OCI-LY1 (cell line): ENCODE results near the gene EIPR1.

Experiments used
- H2AFZ ChIP-seq: fragments of 200-600 bp; sonication (generic), shearing (Covaris generic); 2 replicates; pipeline ENCODE4 v1.6.0; 2014; ENCODE audit warnings: antibody characterized with exemption, mild to moderate bottlenecking, low read length
- H3F3A ChIP-seq: fragments of 200-600 bp; sonication (generic), shearing (Covaris generic); 2 replicates; pipeline ENCODE4 v1.6.0; 2014; ENCODE audit warnings: mild to moderate bottlenecking, antibody characterized with exemption, low read length, moderate library complexity; ENCODE audit not compliant: insufficient read depth
- H3K27ac ChIP-seq: fragments of 200-600 bp; sonication (generic); 2 replicates; pipeline ENCODE4 v1.5.1; 2014; ENCODE audit warnings: low read length, mixed run types, mild to moderate bottlenecking, low read depth; ENCODE audit not compliant: poor library complexity, severe bottlenecking
- H3K27me3 ChIP-seq: fragments of 200-600 bp; sonication (generic); 2 replicates; pipeline ENCODE4 v1.6.0; 2014; ENCODE audit warnings: antibody characterized with exemption, mild to moderate bottlenecking, low read length, moderate library complexity; ENCODE audit not compliant: insufficient read depth
- H3K36me3 ChIP-seq: fragments of 200-600 bp; sonication (generic); 2 replicates; pipeline ENCODE4 v1.6.1; 2014; ENCODE audit warnings: mild to moderate bottlenecking, antibody characterized with exemption, low read length, moderate library complexity, mixed read lengths; ENCODE audit not compliant: insufficient read depth
- H3K4me1 ChIP-seq: fragments of 200-600 bp; sonication (generic); 2 replicates; pipeline ENCODE4 v1.5.1; 2014; ENCODE audit warnings: mild to moderate bottlenecking, low read length, moderate library complexity; ENCODE audit not compliant: insufficient read depth, severe bottlenecking
- H3K4me2 ChIP-seq: fragments of 200-600 bp; sonication (generic), shearing (Covaris generic); 2 replicates; pipeline ENCODE4 v1.6.1; 2014; ENCODE audit warnings: low read length
- H3K4me3 ChIP-seq: fragments of 200-600 bp; sonication (generic); 2 replicates; pipeline ENCODE4 v1.5.1; 2014; ENCODE audit warnings: low read length, low read depth, mild to moderate bottlenecking, mixed read lengths; ENCODE audit not compliant: poor library complexity, severe bottlenecking
- H3K79me2 ChIP-seq: fragments of 200-600 bp; shearing (Covaris generic); 2 replicates; pipeline ENCODE4 v1.6.1; 2016; ENCODE audit warnings: mixed run types, low read length, mixed read lengths; ENCODE audit not compliant: insufficient read depth
- H3K9ac ChIP-seq: fragments of 200-600 bp; sonication (generic), shearing (Covaris generic); 2 replicates; pipeline ENCODE4 v1.6.1; 2014; ENCODE audit warnings: mild to moderate bottlenecking, low read length, mixed read lengths
- H3K9me2 ChIP-seq: fragments of 200-600 bp; sonication (generic), shearing (Covaris generic); 2 replicates; pipeline ENCODE4 v1.6.1; 2014; ENCODE audit warnings: low read depth, mild to moderate bottlenecking, low read length, mixed read lengths
- H3K9me3 ChIP-seq: fragments of 200-600 bp; shearing (Covaris generic); 2 replicates; pipeline ENCODE4 v1.6.1; 2014; ENCODE audit warnings: low read length, mixed read lengths
- H4K20me1 ChIP-seq: fragments of 200-600 bp; sonication (generic), shearing (Covaris generic); 2 replicates; pipeline ENCODE4 v1.6.0; 2016; ENCODE audit warnings: mild to moderate bottlenecking, low read length; ENCODE audit not compliant: insufficient read depth
- EZH2 ChIP-seq: fragments of 200-600 bp; sonication (generic), shearing (Covaris generic); IDR thresholded peaks from 2 replicates; pipeline ENCODE4 v1.8.0; 2017; ENCODE audit warnings: borderline replicate concordance, mixed run types, mild to moderate bottlenecking, antibody characterized with exemption, low read length, moderate library complexity, mixed read lengths
- TF ChIP-seq, protein P1 (sequence below): fragments of 200-600 bp; sonication (generic), shearing (Covaris generic); IDR thresholded peaks from 2 replicates; pipeline ENCODE4 v1.5.1; 2017; ENCODE audit warnings: mild to moderate bottlenecking, antibody characterized with exemption, low read length, moderate library complexity, mixed read lengths

Gene EIPR1

DNA sequence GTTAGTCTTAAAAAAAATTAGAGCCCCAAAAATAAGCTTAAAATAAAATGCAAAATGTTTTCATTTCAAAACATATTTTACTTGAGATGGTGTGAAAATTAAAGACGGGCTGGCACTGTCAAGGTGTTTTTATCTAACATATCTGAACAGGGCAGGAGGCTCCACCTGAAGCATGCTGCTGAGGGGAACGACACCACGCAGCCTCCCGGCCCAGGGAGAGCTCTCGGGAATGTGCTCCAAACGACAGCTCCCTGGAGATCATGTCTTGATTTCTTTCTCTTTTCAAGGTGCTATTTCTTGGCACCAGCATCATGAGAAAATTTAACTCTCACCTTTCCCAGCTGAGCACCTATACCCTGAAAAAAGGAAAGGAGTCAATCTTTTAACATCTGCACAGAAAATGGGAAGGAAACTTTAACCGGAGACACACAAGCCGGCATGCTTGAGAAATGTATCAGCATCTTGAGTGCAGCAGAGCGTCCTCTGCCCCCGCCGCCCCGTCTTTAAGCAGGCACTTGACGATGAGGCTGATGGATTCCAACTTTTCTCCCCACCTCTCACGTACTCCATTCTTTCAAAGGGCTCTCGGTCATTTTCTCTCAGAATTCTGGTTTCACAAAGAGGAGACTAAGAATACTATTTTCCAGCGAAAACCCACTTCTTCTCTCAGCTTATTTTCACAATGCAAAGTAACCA, 56.6 kb downstream of the EIPR1 start:
- H3K9me3 ChIP-seq, result 0 out of 2 replicates have a peak, but pooled peaks cover 6% of the 10 kb centered on the region
- H3K27me3 ChIP-seq, result no peaks in the 10 kb centered on the region
- no peak overlapping the region for H3K4me2 ChIP-seq
- no peak overlapping the region for H3K27ac ChIP-seq
- no peak overlapping the region for H3K4me3 ChIP-seq
- TF ChIP-seq, protein P1, sequence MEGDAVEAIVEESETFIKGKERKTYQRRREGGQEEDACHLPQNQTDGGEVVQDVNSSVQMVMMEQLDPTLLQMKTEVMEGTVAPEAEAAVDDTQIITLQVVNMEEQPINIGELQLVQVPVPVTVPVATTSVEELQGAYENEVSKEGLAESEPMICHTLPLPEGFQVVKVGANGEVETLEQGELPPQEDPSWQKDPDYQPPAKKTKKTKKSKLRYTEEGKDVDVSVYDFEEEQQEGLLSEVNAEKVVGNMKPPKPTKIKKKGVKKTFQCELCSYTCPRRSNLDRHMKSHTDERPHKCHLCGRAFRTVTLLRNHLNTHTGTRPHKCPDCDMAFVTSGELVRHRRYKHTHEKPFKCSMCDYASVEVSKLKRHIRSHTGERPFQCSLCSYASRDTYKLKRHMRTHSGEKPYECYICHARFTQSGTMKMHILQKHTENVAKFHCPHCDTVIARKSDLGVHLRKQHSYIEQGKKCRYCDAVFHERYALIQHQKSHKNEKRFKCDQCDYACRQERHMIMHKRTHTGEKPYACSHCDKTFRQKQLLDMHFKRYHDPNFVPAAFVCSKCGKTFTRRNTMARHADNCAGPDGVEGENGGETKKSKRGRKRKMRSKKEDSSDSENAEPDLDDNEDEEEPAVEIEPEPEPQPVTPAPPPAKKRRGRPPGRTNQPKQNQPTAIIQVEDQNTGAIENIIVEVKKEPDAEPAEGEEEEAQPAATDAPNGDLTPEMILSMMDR, result no peak
- TF ChIP-seq EZH2, result no peak
- no peaks in the 10 kb centered on the region for H4K20me1 ChIP-seq
- H3K4me1 ChIP-seq, result no peaks in the 10 kb centered on the region
- no peaks in the 10 kb centered on the region for H3F3A ChIP-seq
- peaks cover 35% of the 10 kb centered on the region for H3K36me3 ChIP-seq
- H3K9me2 ChIP-seq, result no peaks in the 10 kb centered on the region
- no peak overlapping the region for H3K9ac ChIP-seq
- no peak overlapping the region for H2AFZ ChIP-seq
- no peaks in the 10 kb centered on the region for H3K79me2 ChIP-seq

DNA sequence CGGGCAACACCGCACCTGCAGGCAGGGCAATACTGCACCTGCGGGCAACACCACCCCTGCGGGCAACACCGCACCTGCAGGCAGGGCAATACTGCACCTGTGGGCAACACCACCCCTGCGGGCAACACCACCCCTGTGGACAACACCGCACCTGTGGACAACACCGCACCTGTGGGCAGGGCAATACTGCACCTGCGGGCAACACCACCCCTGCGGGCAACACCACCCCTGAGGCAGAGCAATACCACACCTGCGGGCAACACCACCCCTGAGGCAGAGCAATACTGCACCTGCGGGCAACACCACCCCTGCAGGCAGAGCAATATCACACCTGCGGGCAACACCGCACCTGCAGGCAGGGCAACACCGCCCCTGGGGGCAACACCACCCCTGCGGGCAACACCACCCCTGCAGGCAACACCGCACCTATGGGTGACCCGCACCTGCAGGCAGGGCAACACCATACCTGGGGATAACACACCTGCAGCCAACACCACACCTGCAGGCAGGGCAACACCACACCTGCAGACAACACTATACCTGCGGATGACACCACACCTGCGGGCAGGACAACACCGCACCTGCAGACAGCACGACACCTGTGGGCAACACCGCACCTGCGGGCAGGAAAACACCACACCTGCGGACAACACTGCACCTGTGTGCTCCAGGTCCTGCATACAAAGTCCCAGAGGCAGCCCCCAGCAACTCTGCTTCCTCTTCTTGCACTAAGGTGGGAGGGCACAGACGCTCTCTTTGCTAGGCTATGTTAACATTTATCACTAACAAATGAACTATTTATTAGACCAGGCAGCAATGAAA, 57.7 kb downstream of the EIPR1 start:
- Histone ChIP-seq H3K4me3 (no peak overlapping the region), H3K9ac (no peak overlapping the region), H4K20me1 (no peaks in the 10 kb centered on the region), H2AFZ (no peak overlapping the region), H3K9me3 (0 out of 2 replicates have a peak, but pooled peaks cover 6% of the 10 kb centered on the region), H3K36me3 (peaks cover 35% of the 10 kb centered on the region), H3K4me2 (no peak overlapping the region), H3K9me2 (no peaks in the 10 kb centered on the region), H3K27ac (no peak overlapping the region), H3K79me2 (no peaks in the 10 kb centered on the region), H3F3A (no peaks in the 10 kb centered on the region), H3K27me3 (no peaks in the 10 kb centered on the region), H3K4me1 (no peaks in the 10 kb centered on the region)
- TF ChIP-seq EZH2, result no peak
- TF ChIP-seq, protein P1, result no peak

DNA sequence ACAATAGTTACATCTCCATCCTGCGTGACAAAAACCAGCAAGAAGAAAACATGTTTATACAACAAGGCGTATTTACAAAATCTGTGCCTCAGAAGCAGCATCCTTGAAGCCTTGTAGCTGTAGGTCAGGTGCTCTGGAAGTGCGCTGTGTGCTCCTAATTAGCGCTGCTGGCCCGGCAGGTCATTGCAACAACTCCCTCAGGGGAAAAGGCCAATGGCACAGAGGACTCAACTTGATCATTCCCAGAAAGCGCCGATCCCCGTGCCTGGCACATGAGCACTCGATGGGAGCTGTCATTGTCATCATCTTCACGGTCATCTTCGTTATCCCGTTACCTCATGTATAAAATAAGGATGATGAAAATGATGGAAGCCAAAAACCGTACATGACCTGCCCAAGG, 58.5 kb downstream of the EIPR1 start:
- H2AFZ ChIP-seq, result no peak overlapping the region
- no peaks in the 10 kb centered on the region for H3F3A ChIP-seq
- no peaks in the 10 kb centered on the region for H3K79me2 ChIP-seq
- H3K27ac ChIP-seq, result no peak overlapping the region
- no peak for TF ChIP-seq EZH2
- TF ChIP-seq, protein P1, result no peak
- H3K9ac ChIP-seq, result no peak overlapping the region
- H3K27me3 ChIP-seq, result no peaks in the 10 kb centered on the region
- no peak overlapping the region for H3K4me3 ChIP-seq
- no peaks in the 10 kb centered on the region for H3K4me1 ChIP-seq
- H3K9me2 ChIP-seq, result no peaks in the 10 kb centered on the region
- H3K4me2 ChIP-seq, result no peak overlapping the region
- no peaks in the 10 kb centered on the region for H4K20me1 ChIP-seq
- 0 out of 2 replicates have a peak, but pooled peaks cover 6% of the 10 kb centered on the region for H3K9me3 ChIP-seq
- peaks cover 30% of the 10 kb centered on the region for H3K36me3 ChIP-seq
